ENCODE measurements around the gene TEAD3.
"Not testable (repeated sequence)": the region's sequence is repeated elsewhere in the genome, so short reads cannot be mapped to it uniquely, and the experiment has no call there.

TEAD3 gene

DNA sequence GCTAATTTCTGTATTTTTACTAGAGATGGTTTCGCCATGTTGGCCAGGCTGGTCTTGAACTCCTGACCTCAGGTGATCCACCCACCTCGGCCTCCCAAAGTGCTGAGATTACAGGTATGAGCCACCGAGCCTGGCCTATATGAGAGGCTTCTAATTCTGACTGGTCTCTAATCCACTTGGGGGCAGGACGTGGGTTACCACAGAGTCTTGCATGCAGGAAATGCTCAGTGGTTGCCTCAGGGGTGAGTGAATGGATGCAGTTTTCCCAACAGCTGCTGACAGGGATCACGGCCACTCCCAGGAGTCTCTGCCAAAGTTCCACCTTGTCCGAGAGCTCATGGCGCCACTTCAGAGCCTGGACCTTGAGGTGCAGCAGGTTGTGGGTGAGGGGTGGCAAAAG, 51.2 kb downstream of the TEAD3 start:
- no peak for DNase-seq

DNA sequence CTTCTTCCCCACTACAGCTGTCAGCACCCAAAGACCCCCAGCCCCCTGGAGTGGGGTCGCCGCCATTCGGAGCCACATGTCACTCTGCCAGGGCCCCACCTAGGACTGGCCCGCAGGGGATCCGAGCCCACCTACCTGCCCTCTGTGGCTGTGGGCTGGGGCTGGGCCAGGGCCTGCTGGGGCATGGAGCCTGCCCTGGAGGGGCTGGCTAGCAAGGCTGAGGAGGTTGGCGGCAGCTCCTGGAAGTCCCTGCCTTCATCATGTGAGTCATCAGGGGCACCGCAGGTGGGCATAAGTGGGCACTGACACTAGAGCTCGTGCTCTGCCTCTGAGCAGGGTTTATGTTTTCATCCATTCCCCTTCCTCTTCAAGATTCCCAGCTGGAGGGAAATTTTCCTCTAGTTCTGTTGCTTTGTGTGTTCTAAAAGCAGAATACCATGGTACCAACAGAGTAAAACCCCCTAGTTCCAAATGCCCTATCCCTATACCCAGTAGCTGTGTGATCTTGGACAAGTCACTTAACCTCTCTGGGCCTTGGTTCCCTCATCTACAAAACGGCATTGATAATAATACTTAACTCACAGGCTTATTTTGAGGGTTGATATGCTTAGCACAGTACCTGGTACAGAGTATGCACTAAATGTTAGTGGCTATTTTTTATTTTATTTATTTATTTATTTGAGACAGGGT, 53.4 kb downstream of the TEAD3 start:
- no peak for DNase-seq

DNA sequence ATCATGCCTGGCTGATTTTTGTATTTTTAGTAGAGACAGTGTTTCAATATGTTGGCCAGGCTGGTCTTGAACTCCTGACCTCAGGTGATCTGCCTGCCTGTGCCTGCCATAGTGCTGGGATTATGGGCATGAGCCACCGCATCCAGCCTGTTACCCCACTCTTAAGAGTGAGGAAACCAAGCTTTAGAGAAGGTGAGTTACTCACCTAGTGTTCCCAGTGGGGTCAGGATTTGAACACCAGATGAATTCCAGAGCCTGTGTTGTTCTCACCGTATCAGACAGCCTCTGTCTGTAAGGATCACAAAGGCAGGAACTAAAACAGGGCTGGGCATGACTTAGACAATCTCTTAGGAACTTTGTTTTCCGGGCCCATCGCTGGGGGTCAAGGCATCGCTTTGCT, 54.2 kb downstream of the TEAD3 start:
- no peak for DNase-seq

DNA sequence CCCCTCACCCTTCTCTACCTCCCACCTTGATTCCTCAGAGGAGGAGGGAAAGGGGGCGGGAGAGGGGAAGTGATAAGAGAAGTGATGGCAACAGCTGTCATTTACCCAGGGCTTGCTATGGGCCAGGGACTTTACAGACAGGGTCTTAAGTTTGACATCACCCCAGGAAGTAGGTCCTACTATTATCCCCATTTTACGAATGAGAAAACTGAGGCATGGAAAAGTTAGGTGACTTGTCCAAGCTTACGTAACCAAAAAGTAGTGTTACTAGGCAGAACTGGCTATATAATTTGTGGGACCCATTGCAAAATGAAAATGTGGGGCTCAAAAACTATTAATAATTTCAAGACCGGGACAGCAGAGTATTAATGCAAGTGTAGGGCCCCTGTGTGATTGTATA, 55.2 kb downstream of the TEAD3 start:
- no peak for DNase-seq

DNA sequence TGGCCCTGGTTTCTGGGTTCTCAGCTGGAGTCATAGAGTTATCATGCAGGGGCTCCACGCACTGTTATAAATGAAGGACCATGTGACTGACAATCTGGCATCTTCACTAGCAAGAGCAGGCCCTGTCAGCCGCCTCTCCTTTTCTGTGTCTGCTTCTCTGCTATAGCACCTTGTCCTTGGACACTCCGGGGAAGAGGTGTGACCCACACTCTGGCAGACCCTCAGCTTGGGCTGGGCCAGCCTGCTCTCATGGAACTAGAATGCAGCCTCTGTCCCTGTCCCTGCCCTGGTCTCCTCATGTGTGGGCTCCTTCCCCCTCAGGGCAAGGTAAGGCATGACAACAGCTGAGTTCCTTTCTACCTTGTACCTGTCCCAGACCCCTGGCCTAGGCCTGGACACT, 55.7 kb downstream of the TEAD3 start:
- DNase-seq, result no peak

DNA sequence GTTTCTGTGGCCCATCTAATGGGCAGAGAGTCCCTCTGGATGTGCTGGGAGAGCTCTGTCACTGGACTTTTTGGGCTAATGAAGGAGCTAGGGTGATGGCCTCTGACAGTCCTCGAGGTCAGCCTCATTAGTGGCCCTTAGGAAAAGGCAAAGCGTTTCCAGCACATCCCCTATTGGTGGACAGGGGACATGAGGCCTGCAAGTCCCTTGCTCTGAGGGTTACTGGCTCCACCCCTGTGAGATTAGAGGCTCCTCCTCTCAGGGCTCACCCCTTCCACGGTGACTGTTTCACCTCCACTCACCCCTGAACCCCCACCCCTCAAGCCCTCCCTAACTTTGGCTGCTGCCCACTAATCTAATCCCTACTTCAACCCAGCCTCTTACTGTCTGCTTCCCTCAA, 57.6 kb downstream of the TEAD3 start:
- no peak for DNase-seq

DNA sequence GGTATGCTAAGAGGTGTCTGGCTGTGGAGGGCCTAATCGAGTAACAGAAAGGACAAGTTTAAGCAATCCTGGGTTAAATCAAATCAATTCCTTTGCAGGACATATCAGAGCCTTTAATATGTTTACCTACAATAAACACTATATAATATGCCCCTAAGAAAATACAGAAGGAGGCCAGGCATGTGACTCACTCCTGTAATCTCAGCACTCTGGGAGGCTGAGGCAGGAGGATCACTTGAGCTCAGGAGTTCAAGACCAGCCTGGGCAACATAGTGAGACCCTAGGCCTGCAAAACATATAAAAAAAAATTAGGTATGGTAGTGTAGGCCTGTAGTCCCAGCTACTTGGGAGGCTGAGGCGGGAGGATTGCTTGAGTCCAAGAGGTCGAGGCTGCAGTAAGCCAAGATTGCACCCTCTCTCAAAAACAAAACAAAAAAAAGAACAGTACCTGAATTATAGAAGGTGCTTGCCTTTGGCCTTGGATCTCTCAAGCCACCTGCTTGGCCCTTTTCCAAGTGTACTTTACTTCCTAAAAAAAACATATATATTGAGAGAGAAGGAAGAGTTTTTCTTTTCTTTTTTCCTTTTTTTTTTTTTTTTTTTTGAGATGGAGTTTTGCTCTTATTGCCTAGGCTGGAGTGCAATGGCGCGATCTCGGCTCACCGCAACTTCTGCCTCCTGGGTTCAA, 58.4 kb downstream of the TEAD3 start:
- DNase-seq, result not testable (repeated sequence)

DNA sequence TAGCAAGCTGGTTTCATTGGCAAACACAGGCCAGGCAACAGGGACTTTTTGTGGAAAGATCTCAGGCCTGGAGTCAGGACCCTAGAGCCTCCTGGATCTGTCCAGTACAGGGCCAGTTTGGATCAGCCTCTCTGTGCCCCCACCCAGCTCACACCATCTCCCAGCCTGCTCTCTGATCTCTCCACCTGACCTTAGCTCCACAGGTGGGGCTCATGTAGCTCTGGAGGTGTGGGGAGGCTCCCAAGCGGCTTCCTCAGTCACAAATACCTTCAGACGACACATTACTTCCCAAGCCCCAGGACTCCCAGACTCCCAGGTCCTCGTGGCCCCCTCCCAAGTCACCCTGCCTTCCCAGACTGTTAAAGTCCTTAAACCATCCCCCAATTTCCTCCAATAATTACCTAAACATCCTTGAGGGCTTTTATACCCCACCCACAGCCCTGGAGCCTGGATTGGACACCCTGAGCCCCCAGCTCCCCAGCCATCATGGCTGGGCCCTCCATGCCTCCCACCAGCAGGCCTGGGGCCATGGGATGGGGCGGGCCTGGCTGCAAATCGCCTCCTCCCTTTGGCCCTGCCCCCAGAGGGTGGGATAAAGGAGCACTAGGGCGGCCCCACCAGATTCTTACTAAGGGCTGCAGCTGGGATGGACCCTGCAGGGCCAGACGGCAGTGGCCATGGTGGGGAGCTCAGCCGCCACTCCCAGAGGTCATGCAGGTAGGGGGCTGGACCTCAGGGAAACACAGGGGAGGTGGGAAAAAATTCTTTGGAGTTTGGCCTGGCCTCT, 60.6 kb downstream of the TEAD3 start:
- no peak for DNase-seq

DNA sequence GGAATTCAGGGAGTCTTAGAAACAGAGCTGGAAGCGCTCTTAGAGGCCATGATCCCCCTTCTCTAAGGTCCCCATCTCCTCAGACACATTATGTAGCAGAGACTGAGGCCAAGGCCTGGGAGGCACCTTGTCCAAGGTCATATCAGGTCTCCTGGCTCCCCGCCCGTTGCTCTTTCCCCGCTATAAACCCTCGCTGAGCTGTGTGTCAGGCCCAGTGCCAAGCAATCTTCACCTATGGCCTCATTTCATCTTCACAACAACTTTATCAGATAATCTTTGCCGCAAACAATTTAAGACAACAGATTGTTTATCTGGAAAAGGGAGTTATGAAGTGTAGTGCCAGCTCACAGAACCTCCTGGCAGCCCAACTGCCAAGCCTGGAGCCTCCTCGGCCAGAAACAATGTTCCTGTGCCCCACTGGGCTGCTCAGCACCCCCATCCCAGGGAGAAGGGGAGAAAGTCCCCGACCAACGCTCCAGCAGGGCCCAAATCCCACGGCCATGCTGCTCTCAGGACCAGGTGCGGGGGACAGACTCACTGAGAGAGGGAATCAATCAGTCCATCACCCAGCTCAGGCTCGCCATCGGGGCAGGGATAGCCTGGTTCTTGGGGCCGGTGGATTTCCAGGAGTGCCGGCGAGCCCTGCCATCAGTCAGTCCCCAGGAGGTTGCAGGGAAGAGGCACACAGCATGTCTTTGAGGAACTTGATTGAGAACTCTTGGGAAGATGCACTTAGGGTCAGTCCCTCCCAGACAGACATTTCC, 61.6 kb downstream of the TEAD3 start:
- no peak for DNase-seq

DNA sequence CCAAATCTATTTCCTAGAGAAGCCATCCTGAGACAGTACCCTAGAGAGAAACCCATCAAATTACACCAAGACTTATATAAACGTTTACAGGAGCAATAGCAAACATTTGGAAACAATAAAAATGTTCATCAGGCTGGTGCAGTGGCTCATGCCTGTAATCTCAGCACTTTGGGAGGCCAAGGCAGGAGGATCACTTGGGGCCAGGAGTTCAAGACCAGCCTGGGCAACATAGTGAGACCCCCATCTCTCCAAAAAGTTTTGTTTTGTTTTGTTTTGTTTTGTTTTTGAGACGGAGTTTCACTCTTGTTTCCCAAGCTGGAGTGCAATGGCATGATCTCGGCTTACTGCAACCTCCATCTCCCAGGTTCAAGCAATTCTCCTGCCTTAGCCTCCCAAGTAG, 64.2 kb downstream of the TEAD3 start:
- DNase-seq, result not testable (repeated sequence)

DNA sequence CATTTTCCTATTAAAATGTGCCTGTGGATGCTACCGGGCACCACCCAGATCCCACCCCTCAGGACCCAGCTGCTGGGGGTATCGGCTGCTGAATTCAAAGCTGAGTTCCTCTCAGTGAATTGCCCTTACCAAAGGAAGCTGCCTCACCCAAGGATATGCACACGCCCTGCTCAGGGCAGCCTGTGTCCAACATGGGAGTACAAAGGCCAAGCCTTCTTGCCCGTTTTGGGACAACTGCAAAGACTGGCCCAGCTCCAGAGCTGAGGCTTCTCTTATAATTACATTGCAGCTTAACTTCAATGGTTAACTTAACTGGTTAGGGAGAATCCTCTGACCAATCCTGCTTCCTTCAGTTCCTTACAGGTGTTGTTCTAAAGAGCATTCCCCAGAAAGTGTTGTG, 64.6 kb downstream of the TEAD3 start:
- DNase-seq, result no peak

DNA sequence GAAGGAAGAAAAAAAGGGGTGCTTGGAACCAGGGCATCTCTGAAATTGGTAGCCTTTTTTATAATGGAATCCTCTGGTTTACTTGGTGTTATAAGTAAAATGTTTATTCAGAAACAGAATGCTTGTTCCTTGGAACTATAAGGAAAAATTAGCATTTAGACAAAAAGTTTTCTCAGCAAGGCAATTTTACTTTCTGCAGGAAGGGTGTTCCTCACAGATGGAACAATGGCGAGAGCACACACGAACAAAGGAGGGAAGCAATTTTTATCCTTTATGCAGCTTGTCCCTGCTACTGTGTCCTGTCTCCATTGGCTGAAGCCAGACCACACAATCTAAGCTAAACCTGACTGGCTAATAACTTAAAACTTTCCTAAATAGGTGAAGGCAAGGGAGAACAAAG, 67.4 kb downstream of the TEAD3 start:
- no peak for DNase-seq

DNA sequence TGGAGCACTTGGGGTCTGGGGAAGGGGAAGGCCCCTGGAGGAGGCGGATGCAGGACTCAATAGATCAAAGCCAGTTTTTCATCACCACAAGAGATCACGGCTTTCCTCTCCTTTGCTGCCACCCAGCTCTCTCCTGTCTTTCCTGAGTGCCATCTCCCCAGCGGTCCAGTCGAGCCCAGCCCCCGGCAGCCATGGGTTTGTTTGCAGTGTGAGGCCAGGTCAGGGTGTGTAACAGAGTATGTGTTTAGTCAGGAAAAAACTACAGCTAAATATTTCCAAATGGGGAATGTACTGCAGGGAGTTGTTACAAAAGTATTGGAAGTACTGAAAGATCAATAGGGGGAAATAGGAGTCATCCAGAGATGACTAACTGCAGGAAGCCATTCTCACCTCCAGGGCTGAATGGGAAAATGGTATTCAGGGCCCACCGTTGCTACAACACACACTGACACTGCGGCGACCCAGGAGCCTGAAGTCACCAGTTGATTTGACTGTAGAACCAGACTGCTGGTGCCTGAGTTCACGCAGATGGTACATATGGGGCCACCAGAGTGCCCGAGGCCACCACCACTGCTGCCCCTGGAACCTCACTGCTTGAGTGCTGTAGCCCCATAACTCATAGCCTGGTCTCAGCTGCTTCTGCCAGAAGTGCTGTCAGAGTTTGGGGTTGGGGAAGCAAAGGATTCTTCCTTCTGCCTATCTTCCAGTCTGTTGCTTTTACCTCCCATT, 68.3 kb downstream of the TEAD3 start:
- DNase-seq, result no peak

DNA sequence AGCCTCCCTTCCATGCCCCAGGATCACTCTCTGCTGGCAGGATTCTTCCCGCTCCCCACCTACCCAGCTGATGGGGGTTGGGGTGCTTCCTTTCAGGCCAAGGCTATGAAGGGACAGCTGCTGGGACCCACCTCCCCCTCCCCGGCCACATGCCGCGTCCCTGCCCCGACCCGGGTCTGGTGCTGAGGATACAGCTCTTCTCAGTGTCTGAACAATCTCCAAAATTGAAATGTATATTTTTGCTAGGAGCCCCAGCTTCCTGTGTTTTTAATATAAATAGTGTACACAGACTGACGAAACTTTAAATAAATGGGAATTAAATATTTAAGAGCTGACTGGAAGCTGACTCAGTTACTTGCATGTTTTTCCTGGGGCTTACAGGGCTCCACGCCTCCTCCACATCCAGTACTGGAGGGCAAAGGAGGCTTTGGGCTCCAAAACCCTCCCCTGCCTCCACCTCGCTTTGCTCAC, 69.0 kb downstream of the TEAD3 start:
- no peak for DNase-seq

DNA sequence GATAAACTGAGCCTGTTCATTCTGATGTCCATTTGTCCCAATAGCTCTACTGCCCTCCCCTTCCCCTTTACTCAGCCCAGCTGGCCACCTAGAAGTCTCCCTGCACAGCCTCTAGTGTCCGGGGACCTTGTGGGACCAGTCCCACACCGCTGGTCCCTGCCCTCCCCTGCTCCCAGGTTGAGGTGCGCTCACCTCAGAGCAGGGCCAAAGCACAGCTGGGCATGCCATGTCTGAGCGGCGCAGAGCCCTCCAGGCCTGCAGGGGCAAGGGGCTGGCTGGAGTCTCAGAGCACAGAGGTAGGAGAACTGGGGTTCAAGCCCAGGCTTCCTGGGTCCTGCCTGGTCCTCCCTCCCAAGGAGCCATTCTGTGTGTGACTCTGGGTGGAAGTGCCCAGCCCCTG, 69.4 kb downstream of the TEAD3 start:
- DNase-seq, result no peak

DNA sequence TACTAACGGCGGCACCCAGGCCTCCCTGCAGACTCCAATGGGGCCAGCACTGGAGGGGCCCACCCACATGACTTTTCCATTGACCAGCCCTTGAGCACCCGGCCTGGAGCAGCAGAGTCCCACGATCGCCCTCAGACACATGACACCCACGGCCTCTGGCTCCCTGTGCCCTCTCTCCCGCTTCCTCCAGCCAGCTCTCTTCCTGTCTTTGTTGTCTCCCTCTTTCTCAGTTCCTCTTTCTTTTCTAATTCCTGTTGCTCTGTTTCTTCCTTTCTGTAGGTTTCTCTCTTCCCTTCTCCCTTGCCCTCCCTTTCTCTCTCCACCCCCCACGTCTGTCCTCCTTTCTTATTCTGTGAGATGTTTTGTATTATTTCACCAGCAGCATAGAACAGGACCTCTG, 70.8 kb downstream of the TEAD3 start:
- DNase-seq, result no peak

DNA sequence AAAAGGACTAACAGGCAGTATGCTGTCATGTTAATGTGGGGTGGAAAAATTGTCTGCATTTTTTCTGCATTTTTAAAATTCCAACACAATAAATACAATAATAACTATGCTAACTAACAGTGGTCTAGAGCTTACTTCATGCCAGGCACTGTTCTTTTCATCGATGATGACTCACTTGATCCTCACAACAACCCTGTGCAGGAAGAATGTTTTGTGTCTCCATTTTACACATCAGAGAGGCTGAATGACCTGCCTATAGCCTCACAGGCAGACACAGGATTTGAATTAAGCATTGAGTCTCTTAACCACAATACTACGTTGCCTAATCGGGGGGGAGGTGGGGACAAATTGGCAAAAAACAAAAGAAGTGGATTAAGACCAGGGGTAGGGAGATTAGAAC, 71.6 kb downstream of the TEAD3 start:
- DNase-seq, result no peak
